ENCODE data around the gene SMURF2. TPM values are rescaled to one million over a fixed set of nuclear protein-coding genes. Genes with fewer than 3 reads are reported as not detected.

Gene SMURF2
- total and polyA plus RNA-seq, 9 of the 15 experiments (the other 6 are each of a cell fraction or from before 2014, with no cell fraction given) = 3.8 to 22.0 (median 14.8) TPM

GRCh38 chr17:64572682-64573154 lies 89.4 kb downstream of the SMURF2 start (continued):
- TF ChIP-seq, protein P1, sequence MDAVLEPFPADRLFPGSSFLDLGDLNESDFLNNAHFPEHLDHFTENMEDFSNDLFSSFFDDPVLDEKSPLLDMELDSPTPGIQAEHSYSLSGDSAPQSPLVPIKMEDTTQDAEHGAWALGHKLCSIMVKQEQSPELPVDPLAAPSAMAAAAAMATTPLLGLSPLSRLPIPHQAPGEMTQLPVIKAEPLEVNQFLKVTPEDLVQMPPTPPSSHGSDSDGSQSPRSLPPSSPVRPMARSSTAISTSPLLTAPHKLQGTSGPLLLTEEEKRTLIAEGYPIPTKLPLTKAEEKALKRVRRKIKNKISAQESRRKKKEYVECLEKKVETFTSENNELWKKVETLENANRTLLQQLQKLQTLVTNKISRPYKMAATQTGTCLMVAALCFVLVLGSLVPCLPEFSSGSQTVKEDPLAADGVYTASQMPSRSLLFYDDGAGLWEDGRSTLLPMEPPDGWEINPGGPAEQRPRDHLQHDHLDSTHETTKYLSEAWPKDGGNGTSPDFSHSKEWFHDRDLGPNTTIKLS (IDR thresholded peaks at IDR 0.05; ENCODE audit: borderline replicate concordance, low read depth) = peak; percentile 25; the same call in 1 of the 2 replicates
- TF ChIP-seq ZNF668 (CRISPR knock-in tag; IDR thresholded peaks at IDR 0.05) (no peak), FOXO4 (CRISPR knock-in tag; IDR thresholded peaks at IDR 0.05) (no peak), ZBTB17 (CRISPR knock-in tag; IDR thresholded peaks at IDR 0.05) (no peak), POU5F1 (IDR thresholded peaks at IDR 0.05; ENCODE audit: borderline replicate concordance, low read depth, low read length, partially characterized antibody) (no peak), ZNF785 (CRISPR knock-in tag; IDR thresholded peaks at IDR 0.05) (no peak), GTF2E2 (tag; IDR thresholded peaks at IDR 0.05) (no peak), CGGBP1 (CRISPR knock-in tag; IDR thresholded peaks at IDR 0.05) (no peak), NR2C1 (IDR thresholded peaks at IDR 0.05) (no peak), NR2C1 (tag; IDR thresholded peaks at IDR 0.05) (0 out of 2 replicates have a peak, but pooled peaks have one; percentile 16), JUN (IDR thresholded peaks at IDR 0.05; ENCODE audit: borderline replicate concordance, low read depth, low read length) (peak; percentile 66; the same call in 1 of the 2 replicates), JUN (CRISPR knock-in tag; IDR thresholded peaks at IDR 0.05; ENCODE audit: borderline replicate concordance) (no peak), TAL1 (IDR thresholded peaks at IDR 0.05) (no peak), ZNF830 (CRISPR knock-in tag; IDR thresholded peaks at IDR 0.05) (no peak), U2AF1 (optimal IDR thresholded peaks at IDR 0.05; ENCODE audit: low read depth, low read length) (no peak), ETV6 (IDR thresholded peaks at IDR 0.05; ENCODE audit: borderline replicate concordance in 1 of 2, low read depth in 2 of 2, low read length in 1 of 2) (no peak), ETV6 (CRISPR knock-in tag; IDR thresholded peaks at IDR 0.05; ENCODE audit: borderline replicate concordance) (no peak), SRSF9 (IDR thresholded peaks at IDR 0.05; ENCODE audit: borderline replicate concordance, low read depth, low read length) (no peak)
- TF ChIP-seq, protein P2, sequence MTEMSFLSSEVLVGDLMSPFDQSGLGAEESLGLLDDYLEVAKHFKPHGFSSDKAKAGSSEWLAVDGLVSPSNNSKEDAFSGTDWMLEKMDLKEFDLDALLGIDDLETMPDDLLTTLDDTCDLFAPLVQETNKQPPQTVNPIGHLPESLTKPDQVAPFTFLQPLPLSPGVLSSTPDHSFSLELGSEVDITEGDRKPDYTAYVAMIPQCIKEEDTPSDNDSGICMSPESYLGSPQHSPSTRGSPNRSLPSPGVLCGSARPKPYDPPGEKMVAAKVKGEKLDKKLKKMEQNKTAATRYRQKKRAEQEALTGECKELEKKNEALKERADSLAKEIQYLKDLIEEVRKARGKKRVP (CRISPR knock-in tag; IDR thresholded peaks at IDR 0.05) = no peak
- TF ChIP-seq, protein P3, sequence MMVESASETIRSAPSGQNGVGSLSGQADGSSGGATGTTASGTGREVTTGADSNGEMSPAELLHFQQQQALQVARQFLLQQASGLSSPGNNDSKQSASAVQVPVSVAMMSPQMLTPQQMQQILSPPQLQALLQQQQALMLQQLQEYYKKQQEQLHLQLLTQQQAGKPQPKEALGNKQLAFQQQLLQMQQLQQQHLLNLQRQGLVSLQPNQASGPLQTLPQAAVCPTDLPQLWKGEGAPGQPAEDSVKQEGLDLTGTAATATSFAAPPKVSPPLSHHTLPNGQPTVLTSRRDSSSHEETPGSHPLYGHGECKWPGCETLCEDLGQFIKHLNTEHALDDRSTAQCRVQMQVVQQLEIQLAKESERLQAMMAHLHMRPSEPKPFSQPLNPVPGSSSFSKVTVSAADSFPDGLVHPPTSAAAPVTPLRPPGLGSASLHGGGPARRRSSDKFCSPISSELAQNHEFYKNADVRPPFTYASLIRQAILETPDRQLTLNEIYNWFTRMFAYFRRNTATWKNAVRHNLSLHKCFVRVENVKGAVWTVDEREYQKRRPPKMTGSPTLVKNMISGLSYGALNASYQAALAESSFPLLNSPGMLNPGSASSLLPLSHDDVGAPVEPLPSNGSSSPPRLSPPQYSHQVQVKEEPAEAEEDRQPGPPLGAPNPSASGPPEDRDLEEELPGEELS (CRISPR knock-in tag; IDR thresholded peaks at IDR 0.05; ENCODE audit: borderline replicate concordance) = no peak
- TF ChIP-seq, protein P4, sequence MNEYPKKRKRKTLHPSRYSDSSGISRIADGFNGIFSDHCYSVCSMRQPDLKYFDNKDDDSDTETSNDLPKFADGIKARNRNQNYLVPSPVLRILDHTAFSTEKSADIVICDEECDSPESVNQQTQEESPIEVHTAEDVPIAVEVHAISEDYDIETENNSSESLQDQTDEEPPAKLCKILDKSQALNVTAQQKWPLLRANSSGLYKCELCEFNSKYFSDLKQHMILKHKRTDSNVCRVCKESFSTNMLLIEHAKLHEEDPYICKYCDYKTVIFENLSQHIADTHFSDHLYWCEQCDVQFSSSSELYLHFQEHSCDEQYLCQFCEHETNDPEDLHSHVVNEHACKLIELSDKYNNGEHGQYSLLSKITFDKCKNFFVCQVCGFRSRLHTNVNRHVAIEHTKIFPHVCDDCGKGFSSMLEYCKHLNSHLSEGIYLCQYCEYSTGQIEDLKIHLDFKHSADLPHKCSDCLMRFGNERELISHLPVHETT (CRISPR knock-in tag; conservative IDR thresholded peaks at IDR 0.05 in 1 of 2, IDR thresholded peaks at IDR 0.05 in 1 of 2) = peak in 1 of 2 experiments; percentile 19; a peak in 1 of 4 replicates

Measured in K562 (cell line).